ENCODE results near the gene HPX. TPM values are rescaled to one million over a fixed set of nuclear protein-coding genes. Genes with fewer than 3 reads are reported as not detected.

HPX gene
- total RNA-seq, 1 experiment from 2014 or later, result 1.2 TPM

DNA sequence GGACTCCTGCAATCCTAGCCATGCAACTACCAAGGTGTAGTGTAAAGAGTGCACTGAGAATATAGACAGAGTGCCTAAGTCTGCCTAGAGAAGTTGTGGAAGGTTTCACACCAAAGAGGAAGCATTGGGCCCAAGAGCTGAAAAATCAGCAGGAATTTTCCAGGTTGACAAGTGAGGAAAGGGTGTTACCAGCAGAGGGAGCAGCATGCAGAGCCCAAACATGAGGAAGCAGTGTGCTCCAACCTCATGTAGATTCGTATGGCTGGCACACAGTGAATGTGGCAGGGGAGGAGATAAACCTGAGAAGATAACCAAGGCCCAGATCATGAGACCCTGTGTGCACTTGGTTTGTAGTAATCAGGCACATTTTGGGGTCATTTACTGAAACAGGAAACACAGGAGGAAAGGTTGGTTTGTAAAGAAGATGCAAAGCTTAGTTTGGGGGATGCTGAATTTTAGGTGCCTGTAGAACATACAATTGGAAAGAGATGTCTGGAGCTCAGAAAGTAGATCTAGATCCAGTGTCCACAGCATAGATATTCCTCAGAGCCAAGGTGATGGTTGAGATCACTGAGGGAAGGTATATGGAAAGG, 1.7 kb downstream of the HPX start:
- Histone ChIP-seq H3K14ac (ENCODE audit: insufficient read depth, low read length) (no peak overlapping the region), H2BK15ac (ENCODE audit: low read depth, low read length) (no peak overlapping the region), H3T11ph (ENCODE audit: low read length) (no peak overlapping the region), H3K79me1 (ENCODE audit: insufficient read depth, low read depth, low read length, poor library complexity, severe bottlenecking) (no peaks in the 10 kb centered on the region), H3K23me2 (ENCODE audit: insufficient read length, low read depth, low read length, poor library complexity, severe bottlenecking) (no peaks in the 10 kb centered on the region), H4K91ac (ENCODE audit: insufficient read length, low read depth, low read length) (no peak overlapping the region), H3K56ac (ENCODE audit: insufficient read length, low read depth, low read length) (no peak overlapping the region), H2AFZ (ENCODE audit: low read length) (no peak overlapping the region), H2BK20ac (ENCODE audit: low read depth, low read length, poor library complexity, severe bottlenecking) (no peak overlapping the region), H3K18ac (ENCODE audit: insufficient read length, low read depth, low read length) (no peak overlapping the region), H3K23ac (ENCODE audit: insufficient read length, low read depth, low read length) (no peak overlapping the region), H4K8ac (replicated peaks; ENCODE audit: insufficient read length, low read depth, low read length) (no peak overlapping the region), H3K4ac (ENCODE audit: low read depth, low read length) (no peak overlapping the region), H3K27me3 (ENCODE audit: insufficient read depth, low read length) (no peaks in the 10 kb centered on the region), H2BK12ac (ENCODE audit: insufficient read length, low read depth, low read length) (no peak overlapping the region), H3K4me1 (ENCODE audit: insufficient read depth, low read length) (no peaks in the 10 kb centered on the region), H4K5ac (ENCODE audit: insufficient read length, low read depth, low read length) (no peak overlapping the region), H2BK120ac (ENCODE audit: low read depth, low read length, poor library complexity, severe bottlenecking) (no peak overlapping the region), H2BK5ac (ENCODE audit: insufficient read length, low read length) (no peak overlapping the region), H3K9ac (ENCODE audit: extremely low read depth, insufficient read length, low read length) (no peak overlapping the region), H3K27ac (ENCODE audit: insufficient read length, low read depth, low read length) (no peak overlapping the region), H3K79me2 (ENCODE audit: insufficient read depth, low read length) (no peaks in the 10 kb centered on the region), H3K9me3 (ENCODE audit: control insufficient read depth, low read depth, low read length) (no peaks in the 10 kb centered on the region), H4K20me1 (ENCODE audit: control insufficient read depth, insufficient read depth, insufficient read length) (no peaks in the 10 kb centered on the region), H2AK5ac (ENCODE audit: insufficient read length, low read length) (no peak overlapping the region), H3K4me2 (ENCODE audit: insufficient read depth, insufficient read length, low read length) (no peak overlapping the region)
- H3K27ac Mint-ChIP-seq, result no peak overlapping the region
- H3K4me1 Mint-ChIP-seq, result peaks cover 0 to 3% of the 10 kb centered on the region in 2 experiments; a peak in 1 of 4 replicates
- TF ChIP-seq, protein P1, sequence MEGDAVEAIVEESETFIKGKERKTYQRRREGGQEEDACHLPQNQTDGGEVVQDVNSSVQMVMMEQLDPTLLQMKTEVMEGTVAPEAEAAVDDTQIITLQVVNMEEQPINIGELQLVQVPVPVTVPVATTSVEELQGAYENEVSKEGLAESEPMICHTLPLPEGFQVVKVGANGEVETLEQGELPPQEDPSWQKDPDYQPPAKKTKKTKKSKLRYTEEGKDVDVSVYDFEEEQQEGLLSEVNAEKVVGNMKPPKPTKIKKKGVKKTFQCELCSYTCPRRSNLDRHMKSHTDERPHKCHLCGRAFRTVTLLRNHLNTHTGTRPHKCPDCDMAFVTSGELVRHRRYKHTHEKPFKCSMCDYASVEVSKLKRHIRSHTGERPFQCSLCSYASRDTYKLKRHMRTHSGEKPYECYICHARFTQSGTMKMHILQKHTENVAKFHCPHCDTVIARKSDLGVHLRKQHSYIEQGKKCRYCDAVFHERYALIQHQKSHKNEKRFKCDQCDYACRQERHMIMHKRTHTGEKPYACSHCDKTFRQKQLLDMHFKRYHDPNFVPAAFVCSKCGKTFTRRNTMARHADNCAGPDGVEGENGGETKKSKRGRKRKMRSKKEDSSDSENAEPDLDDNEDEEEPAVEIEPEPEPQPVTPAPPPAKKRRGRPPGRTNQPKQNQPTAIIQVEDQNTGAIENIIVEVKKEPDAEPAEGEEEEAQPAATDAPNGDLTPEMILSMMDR (conservative IDR thresholded peaks at IDR 0.05), result peak; percentile 80
- no peaks in the 10 kb centered on the region for H3K9me3 Mint-ChIP-seq
- WGBS (ENCODE audit: extremely low coverage, insufficient read length, low lambda C conversion rate), result no CpG with 5 or more reads among the region's 1 CpG
- no peaks in the 10 kb centered on the region for H3K27me3 Mint-ChIP-seq (ENCODE audit: low read depth)
- peak; percentile 68 for DNase-seq
- H3K36me3 Mint-ChIP-seq (ENCODE audit: insufficient read depth in 1 of 3, low read depth in 3 of 3), result no peaks in the 10 kb centered on the region
- H3K4me3 Mint-ChIP-seq, result no peak overlapping the region
